GM12878 (cell line): Measurements from ENCODE around the gene DUSP22.

Source experiments
- ASH2L ChIP-seq: fragments of 300-600, 200-600 bp; sonication (generic); IDR thresholded peaks from 2 replicates; pipeline ENCODE4 v1.6.1; 2017; ENCODE audit warnings: low read depth, mild to moderate bottlenecking, borderline replicate concordance
- CBFB ChIP-seq: IDR thresholded peaks from 2 replicates; pipeline ENCODE4 v1.6.1; 2016; ENCODE audit warnings: antibody characterized with exemption, low read depth
- CHD2 ChIP-seq: IDR thresholded peaks from 2 replicates; pipeline ENCODE4 v1.6.1; 2011; ENCODE audit warnings: low read depth, low read length, improper control_type of control experiment, borderline replicate concordance
- CREB1 ChIP-seq: IDR thresholded peaks from 2 replicates; pipeline ENCODE4 v1.6.1; 2012; ENCODE audit warnings: low read depth, mild to moderate bottlenecking, inconsistent platforms
- CTCF ChIP-seq, 3 experiments: IDR thresholded peaks in 2 of 3; conservative IDR thresholded peaks in 1 of 3; 2 replicates each; pipeline ENCODE4 v1.5.1; 2011; ENCODE audit warnings: low read depth in 3 of 3, low read length in 3 of 3, mild to moderate bottlenecking in 3 of 3, control low read depth in 2 of 3, moderate library complexity in 2 of 3, inconsistent platforms in 1 of 3, mixed read lengths in 1 of 3; ENCODE audit not compliant: control insufficient read depth in 2 of 3, insufficient read depth in 1 of 3; ENCODE audit errors: extremely low read depth in 1 of 3
- EP300 ChIP-seq, 2 experiments: fragments of 150-350 bp in 1 of 2; IDR thresholded peaks; 2 replicates each; pipeline ENCODE4 v1.6.1; 2011 to 2012; ENCODE audit warnings: low read depth in 2 of 2, low read length in 2 of 2, borderline replicate concordance in 1 of 2, improper control_type of control experiment in 1 of 2, inconsistent platforms in 1 of 2; ENCODE audit not compliant: control insufficient read depth in 1 of 2
- EZH2 ChIP-seq: IDR thresholded peaks from 2 replicates; pipeline ENCODE4 v1.6.1; 2012; ENCODE audit warnings: low read depth, mild to moderate bottlenecking, control low read depth, inconsistent platforms, low read length, borderline replicate concordance; ENCODE audit not compliant: control insufficient read depth
- HDGF ChIP-seq: fragments of 450-650 bp; IDR thresholded peaks from 2 replicates; pipeline ENCODE4 v1.6.1; 2016; ENCODE audit warnings: antibody characterized with exemption
- MXI1 ChIP-seq: fragments of 150-350 bp; IDR thresholded peaks from 2 replicates; pipeline ENCODE4 v1.6.1; 2011; ENCODE audit warnings: low read depth, mild to moderate bottlenecking, inconsistent platforms, low read length, improper control_type of control experiment
- POLR2A ChIP-seq: IDR thresholded peaks from 2 replicates; pipeline ENCODE4 v1.6.1; 2011; ENCODE audit warnings: low read depth, mild to moderate bottlenecking, low read length
- SP1 ChIP-seq: IDR thresholded peaks from one replicate; pipeline ENCODE4 v1.6.1; 2011; ENCODE audit warnings: low read depth, low read length
- ZZZ3 ChIP-seq: IDR thresholded peaks from 2 replicates; pipeline ENCODE4 v1.6.1; 2011; ENCODE audit warnings: low read depth; ENCODE audit not compliant: control insufficient read depth, insufficient read length
- TF ChIP-seq, protein P1 (sequence below): IDR thresholded peaks from 2 replicates; pipeline ENCODE4 v1.6.1; 2012; ENCODE audit warnings: low read depth, low read length, improper control_type of control experiment
- TF ChIP-seq, protein P2 (sequence below): IDR thresholded peaks from 2 replicates; pipeline ENCODE4 v1.6.1; 2011; ENCODE audit warnings: low read depth, low read length, improper control_type of control experiment, borderline replicate concordance

DNA sequence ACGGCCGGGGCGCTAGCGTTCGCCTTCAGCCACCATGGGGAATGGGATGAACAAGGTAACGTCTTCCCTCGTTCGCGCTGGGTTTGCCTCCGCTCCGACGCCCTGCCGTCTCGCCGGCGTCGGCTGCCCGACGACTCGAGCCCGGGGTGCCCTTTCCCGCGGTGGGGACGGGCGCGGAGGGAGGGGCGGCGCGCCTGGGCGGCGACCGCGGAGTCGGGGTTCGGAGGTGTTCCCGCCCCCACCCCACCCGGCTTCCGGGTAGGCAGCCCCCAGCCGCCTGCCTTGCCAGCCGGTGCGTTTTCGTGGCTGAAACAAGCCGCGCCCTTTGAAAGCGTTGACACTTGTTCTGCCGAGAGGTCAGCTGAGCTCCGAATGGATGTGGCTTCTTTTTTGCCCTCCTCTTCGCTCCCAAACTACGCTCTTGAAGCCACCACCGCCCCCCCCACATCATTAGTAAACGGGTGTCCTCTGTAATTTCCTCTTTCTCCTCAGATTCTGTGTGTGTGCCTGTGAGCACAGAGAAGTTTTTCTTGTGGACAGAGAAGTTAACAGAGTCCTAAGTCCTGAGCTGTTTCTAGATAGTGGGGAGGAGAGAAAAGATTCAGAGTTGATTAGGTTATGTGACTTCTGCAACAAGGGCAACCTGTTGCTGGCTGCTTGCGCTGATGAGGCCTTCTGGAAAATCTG is 362 bp downstream of the DUSP22 start:
- TF ChIP-seq, protein P1, sequence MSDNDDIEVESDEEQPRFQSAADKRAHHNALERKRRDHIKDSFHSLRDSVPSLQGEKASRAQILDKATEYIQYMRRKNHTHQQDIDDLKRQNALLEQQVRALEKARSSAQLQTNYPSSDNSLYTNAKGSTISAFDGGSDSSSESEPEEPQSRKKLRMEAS: no peak; the same call in none of the 2 replicates
- TF ChIP-seq CTCF (IDR thresholded peaks at IDR 0.05 in 2 of 3, conservative IDR thresholded peaks at IDR 0.05 in 1 of 3; ENCODE audit: control insufficient read depth in 2 of 3, extremely low read depth in 1 of 3, insufficient read depth in 1 of 3, low read depth in 3 of 3, low read length in 3 of 3) (0 out of 6 replicates have a peak, but pooled peaks of 1 of the 3 experiments have one; percentile 16), CBFB (peak; percentile 62; the same call in 1 of the 2 replicates), HDGF (no peak), EZH2 (no peak), EP300 (IDR thresholded peaks at IDR 0.05; ENCODE audit: borderline replicate concordance in 1 of 2, control insufficient read depth in 1 of 2, low read depth in 2 of 2, low read length in 2 of 2) (peak; percentile 49 to 83; a peak in 2 of 4 replicates), SP1 (peak; percentile 21), CREB1 (no peak), MXI1 (peak; percentile 79), ZZZ3 (no peak), ASH2L (no peak; the same call in 1 of the 2 replicates), CHD2 (no peak), POLR2A (no peak)
- TF ChIP-seq, protein P2, sequence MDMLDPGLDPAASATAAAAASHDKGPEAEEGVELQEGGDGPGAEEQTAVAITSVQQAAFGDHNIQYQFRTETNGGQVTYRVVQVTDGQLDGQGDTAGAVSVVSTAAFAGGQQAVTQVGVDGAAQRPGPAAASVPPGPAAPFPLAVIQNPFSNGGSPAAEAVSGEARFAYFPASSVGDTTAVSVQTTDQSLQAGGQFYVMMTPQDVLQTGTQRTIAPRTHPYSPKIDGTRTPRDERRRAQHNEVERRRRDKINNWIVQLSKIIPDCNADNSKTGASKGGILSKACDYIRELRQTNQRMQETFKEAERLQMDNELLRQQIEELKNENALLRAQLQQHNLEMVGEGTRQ: no peak; the same call in 1 of the 2 replicates
